GM19467 (cell line): Measurements from ENCODE around the gene MAP6D1.

ENCODE experiments used
- ATAC-seq: cut with Tn5 transposase; IDR thresholded peaks from one replicate; pipeline ENCODE4 v1.9.1; 2021; ENCODE audit warnings: mild to moderate bottlenecking, moderate library complexity; ENCODE audit not compliant: unreplicated experiment

MAP6D1 gene

DNA sequence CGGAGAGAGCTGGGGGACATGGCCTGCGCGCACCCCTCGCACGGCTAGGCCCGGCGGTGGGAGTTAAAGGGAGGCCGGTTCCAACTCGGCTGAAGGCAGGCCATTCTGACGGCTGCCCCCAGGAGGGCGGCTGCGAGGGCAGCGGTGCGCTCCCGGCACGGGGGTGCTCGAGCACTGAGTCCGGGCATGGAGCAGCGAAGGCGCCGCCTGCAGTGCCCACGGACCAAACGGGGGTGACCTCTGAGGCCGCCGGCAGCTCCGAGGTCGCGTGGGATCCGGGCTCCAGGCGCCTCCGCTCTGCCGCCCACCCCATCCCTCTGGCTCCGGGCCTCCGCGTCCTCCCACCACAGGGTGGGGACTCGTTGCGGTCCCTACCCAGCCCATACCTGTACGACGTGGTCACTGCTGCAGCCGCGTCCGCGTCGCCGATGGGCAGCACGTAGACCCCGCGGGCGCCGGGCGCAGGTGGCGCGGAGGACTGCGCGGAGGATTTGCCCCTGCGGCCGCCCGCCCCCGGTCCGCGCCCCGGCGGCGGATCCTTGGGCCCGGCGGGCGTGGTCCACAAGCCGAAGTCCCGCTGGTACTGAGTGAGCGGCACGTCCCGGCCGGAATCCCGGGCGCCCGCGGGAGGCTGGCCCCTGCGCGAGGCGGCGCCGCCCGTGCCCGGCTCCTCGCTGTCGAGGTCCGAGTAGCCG, 469 bp downstream of the MAP6D1 start:
- peak; percentile 9 for ATAC-seq

DNA sequence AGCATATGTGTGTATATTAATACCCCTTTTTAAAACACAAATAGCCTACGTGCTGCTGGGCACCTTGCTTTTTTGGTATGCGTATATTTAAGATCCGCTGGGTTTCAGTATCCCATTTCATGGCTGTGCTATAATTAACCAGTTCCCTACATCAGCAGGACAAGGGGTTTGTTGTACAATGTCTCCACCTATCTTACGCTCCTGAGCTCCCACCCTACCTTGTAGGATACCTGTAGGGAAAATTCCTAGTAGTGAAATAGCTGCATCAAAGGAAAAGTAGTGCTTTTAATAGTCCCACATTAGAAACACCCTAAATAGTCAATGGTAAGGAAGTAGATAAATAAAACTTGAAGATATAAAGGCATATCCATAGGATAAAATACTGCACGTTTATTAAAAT, 1.4 kb downstream of the MAP6D1 start:
- no peak for ATAC-seq

DNA sequence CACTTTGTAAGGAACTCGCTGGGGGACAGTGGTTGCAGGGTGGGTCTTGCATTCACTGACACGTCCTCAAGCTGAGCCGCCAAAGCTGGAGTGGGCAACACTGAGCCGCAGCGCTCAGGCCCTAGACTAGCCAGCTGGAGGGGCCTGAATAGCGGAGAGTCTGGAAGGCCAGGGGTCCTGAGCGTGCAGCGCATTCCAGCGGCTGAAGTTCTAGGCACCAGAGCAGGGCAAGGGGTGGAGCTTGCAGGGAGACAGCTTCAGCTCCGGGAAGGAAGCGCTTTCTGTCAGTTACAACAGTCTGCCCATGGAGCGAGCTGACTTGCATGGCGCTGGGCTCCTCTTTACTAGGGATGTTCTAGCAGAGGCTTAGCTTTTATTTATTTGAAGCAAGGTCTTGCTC, 2.7 kb downstream of the MAP6D1 start:
- ATAC-seq, result no peak

DNA sequence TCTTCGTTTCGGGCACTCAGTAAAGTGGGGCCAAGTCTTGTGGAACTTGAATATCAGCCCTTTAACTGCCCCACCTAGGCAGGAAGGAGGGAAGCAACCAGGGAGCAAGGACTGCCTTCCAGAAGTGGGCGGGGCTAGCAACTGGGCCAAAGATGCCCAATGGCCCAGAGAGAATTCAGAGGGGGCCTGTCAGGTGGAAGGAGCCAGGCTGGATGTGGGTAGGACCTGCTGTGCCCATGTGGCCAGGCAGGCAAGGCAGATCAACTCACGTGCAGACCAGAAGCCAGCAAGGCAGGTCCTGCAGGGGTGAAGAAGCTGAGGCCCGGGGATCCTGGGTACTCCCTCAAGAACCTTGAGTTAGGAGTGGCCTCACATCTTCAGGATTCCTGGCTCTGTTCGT, 5.5 kb downstream of the MAP6D1 start:
- no peak for ATAC-seq

DNA sequence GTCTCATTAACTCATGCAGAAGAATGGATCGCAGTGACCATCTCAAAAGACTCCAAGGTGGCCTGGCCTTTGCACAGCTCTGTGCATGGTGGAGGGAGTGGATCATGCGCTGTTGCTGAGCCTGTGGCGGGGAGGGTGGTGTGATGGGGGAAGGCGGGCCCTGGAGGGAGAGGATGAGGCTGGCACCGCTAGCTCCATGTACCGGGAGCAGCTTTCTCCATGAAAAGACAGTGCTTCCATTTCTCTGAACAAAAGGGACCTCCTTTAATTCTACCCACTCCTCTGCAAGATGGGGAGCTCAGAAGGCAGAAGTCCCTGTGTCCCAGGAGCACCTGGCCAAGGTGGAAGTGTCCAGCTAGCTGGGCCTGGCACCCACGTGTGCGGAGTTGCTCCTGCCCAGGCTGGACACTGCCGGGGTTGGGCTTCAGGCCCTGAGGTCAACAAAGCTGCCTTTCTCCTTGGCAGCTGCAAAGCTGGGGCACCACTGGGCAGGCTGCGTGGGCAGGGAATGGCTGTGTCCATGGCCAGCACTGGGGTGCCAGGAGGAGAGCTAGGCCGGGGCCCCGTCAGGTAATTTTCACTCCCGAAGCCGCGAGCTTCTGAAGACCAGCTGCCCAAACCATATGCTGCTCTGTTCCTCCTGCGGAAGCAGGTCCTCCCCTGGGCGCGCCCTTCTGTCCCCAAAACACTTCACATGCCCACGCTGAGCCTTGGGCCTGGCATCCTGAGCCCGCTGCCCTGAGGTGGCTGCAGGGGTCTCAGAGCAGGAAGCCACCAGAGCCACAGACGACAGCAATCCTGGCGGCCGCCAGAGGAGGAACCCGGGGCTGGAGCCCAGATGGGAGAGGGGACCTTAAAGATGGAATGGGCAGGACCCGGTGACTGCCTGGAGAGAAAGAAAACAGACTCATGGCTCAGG, 6.4 kb downstream of the MAP6D1 start:
- no peak for ATAC-seq

DNA sequence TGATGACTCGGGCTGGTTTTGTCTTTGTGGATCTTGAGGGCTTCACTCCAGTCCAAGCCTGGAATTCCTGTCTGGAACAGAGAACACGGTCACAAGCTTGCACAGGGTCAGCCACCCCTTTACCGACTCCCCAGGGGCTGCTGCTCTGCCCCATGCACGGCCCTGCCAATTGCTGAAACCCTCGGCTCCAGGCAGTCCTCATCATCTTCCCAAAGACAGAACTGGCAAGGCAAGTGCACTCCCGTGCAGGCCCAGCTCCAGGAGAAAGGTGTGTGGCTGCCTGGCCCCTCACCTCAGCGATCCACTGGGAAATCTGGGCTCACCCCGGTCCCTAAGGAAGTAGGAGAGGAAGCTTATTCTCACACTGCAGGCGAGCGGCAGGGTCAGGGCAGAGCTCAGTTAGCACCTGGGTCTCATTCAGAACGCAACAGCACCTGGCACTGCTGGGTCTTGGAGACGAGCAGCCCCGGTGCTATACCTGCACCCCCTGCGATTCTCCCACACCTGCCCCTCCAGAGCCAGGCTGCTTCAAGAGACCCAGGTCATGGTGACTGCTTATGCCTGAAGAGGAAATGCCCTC, 7.2 kb downstream of the MAP6D1 start:
- no peak for ATAC-seq

DNA sequence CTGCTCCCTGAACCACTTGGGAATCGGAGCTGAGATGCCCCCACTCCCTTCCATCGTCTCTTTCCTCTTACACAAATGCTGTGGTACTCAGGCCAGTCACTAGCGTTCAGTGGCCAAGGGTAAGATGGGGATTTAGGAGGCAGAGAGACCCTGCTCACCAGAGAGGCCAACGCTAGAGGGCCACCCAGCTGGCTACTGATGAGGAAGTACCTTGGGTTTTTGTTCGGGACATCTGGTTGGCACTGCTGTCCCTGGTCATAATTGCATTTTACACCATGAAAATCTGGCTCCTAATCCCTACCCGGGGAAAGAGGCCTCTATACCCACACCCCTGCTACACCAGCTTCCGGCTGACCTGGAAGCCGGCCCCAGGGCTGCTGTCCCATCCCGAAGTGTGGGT, 7.7 kb downstream of the MAP6D1 start:
- no peak for ATAC-seq

DNA sequence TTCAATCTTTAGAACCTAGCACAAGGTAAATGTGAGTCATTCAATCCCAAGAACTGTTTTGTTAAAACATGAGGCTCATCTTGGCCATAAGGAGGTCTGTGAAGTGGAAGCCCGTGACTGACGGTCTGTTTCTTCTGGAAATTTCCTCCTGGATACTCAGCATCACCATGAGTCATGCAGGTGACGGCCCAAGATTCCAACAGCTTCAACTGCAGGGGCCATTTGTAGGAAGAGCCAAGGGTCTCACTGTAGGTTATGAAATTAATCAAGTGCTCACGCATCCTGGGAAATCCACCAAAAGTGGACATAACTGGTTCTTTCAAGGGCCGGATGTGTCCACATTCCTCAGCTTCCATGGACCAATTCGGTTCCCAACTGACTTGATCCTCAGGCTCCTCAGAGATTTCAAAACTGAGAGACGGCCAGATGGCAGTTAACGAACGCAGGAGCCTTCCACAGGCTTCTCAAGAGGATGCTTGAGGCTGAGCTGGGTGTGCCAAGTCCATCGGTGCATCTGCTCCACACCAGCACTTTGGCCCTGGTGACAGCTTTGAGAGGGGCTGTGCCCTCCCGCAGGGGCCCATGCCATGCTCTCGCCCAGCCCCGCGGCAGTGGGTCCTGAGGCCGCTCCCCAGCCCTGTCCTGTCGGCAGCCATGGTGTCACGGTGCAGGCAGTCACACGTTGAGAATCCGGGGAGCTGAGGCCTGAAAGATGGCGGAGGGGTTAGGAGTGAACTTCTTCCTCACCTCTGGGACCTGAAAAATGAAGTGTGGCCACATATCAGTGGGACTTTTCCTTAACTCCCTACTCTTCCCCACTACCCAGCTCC, 8.5 kb downstream of the MAP6D1 start:
- no peak for ATAC-seq

DNA sequence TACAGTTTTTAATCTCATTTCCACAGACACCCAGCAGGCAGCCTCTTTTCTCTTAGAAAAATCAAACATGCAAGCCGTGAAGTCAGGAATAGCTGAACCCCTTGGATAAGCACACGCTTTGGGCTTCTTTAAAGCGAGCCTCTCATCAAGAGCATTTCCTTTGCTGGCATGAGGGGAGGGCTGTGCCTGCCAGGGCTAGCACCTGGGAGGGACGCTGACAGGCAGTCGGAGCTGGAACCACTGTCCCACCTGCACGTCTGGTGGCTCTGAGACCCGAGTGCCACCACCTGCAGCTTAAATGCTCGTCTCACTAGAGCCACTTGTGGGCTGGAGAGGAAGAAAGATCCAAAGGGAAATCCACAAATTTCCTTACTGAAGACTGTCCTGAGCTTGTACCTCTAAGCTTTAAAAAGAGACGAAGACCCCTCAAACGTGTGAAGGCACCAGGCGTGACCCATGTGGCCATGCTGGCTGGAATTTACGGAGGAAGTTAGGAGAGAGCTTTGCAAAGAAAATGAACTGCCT, 9.4 kb downstream of the MAP6D1 start:
- no peak for ATAC-seq

DNA sequence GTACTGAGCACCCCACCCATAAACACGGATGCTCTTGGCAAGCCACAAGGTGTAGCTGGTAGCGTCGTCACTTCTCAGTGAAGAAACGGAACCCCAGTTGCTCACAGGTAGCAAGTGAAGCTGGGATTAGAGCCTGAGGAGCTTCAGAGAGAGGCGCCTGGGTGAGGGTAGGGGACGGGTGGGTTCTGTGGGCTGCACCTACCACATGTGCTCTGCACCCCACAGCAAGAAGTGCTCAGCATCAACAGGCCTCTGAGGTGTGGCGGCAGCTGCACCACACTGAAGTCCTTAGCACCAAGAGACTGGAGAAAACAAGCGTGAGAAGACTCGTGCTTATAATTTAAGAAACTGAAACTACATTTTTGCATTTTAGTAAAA, 9.8 kb downstream of the MAP6D1 start:
- no peak for ATAC-seq

DNA sequence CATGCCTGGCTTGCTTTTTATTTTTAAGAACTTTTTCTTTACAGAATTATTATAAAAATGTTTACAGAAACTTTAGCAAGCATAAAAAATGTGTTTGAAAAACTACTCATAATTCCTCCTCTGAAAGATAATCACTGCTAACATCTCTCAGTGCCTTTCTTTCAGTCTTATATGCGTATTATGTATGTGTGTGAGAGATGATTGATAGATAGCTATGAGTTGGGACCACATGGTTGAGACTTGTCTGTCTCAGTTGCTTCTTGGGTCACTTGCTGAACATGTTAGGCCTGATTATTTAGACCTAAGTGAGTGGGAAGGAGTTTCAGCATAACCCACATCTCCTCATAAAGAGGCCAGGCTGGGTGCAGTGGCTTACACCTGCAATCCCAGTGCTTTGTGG, 11.1 kb downstream of the MAP6D1 start:
- ATAC-seq, result no peak

DNA sequence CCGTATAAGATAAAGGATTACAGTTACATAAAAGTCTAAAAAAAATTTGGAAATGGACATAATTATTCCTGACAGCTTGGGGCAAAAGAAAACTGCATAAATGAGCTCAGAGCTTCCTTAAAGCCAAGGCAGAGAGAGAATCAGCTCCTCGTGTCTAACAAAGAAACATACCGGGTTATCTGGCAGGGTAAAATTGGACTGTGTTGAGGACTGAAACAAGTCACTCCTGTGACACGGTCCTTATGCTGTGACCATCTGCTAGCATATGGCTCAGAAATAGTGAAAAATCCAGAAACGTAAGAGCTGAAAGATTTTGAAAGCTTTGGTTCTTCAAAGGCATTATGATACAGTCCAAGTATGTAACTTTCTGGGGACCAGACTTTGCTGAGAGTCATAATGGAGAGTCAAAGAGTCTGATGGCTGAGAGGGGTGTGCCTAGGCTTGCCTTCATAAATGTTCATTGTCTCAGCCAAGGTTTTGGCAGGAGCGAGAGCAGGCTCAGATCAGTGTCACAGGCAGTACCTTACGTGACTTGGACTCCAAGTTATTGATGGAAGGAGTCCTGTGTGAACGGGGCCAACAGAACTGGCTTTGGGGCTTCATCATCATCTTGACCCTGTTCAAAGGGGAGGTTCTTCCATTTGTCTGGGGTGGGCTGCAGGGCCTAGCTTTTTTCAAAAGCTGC, 12.5 kb downstream of the MAP6D1 start:
- no peak for ATAC-seq

DNA sequence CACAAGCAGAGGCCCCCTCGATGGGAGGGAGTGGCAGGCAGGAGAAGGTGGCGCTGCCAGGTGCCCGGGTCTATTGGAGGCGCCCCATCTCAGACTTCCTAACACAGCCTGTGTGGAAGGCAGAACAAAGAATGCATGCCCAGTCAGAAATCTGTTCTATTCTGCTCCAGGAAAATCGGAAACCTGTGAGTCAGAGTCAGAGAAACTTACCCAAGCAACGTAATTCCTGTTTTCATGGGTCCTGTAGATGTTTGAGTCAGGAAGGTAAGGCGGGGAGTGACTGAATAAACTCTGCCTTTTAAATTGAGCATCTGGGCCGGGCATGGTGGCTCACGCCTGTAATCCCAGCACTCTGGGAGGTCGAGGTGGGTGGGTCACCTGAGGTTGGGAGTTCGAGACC, 13.7 kb downstream of the MAP6D1 start:
- no peak for ATAC-seq

DNA sequence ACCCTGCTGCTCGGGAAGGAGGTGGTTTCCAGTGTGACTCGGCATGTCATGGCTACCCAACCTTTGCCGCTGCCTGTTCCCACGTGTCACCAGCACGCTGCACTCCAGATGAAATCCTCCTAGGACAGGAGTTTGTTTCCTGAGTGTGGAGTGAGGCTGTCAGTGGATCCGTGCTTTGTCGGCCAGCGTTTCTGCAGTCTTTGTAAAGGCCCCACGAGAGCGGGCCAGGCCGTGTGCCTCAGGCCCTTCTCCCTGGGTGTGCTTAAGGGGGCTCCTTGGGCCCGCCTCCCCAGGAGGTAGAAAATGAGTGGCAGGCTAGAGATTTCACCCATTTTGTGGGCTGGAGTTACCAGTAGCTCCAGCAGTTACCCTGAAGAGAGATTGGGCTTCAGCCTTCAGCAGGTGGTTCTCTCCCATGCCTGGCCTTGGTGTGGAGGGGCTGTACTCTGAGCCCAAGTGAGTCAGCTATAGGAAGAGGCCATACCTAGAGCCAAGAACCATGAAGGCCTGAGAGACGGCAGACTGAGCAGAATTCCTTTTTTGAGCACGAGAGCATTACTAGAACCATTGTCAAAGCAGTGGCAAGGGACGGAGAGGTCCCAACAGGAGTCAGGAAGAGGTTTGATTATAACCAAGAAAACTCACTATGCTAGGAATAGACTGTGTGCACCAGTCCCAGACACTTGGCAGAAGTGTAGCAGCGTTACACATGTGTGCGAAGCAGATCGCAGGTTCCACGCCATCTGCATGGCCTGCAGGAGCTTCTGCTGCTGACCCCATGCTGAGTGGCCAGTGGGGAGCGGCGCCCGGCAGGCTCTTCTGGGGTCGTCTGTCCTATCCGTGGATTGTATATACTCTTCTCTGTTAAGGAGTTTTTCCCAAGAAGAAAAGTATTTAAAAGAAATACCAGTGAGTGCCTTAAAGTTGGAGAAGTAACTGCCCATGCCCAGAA, 14.5 kb downstream of the MAP6D1 start:
- no peak for ATAC-seq

DNA sequence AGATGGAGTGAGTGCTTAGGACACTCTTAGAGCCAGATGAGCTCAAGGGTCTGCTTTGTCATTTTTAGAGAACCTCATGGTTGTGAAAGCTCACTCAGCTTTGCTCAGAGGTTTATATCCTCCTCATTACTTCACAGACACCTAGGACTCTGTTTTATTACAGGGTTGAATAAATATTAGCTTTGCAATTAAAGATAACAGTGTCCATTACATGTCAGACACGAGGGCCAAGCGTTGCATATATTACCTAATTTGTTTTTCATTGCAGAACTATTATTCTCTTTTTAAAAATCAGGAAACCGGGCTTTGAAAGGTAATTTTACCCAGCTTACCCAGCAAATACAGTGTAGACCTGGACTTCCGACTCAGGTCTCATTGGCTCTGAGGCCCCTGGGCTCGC, 16.1 kb downstream of the MAP6D1 start:
- ATAC-seq, result no peak

DNA sequence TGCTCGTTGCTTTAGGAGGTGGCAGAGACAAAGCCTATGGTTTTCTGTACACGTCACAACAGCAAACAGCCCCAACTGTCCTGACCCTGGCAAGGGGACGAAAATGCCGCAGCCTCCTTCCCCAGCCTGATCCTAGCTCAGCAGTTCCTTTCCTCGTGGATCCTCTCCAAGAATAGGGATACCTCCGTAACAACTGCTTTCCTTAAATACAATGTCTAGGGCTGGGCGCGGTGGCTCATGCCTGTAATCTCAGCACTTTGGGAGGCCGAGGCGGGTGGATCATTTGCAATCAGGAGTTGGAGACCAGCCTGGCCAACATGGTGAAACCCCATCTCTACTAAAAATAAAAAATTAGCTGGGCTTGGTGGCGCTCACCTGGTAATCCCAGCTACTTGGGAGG, 17.0 kb downstream of the MAP6D1 start:
- no peak for ATAC-seq

DNA sequence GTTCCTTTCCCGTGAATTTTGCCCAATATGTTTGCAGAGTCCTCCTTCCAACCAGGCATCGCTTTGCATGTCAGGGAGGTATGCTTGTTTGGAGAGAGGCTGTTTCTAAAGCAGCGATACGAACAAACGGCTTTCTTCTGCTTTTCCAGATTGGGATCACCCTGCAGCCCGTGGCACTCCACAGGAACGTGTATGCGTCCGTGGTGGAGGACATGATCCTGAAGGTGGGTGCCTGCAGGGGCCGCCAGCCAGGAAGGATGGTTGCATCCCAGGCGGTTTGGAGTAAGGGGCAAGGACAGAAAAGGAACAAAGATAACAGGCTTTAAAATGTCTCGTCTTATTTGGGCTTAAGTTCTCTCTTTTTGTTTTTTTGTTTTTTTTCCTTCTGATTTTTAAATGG, 17.5 kb downstream of the MAP6D1 start:
- ATAC-seq, result no peak

DNA sequence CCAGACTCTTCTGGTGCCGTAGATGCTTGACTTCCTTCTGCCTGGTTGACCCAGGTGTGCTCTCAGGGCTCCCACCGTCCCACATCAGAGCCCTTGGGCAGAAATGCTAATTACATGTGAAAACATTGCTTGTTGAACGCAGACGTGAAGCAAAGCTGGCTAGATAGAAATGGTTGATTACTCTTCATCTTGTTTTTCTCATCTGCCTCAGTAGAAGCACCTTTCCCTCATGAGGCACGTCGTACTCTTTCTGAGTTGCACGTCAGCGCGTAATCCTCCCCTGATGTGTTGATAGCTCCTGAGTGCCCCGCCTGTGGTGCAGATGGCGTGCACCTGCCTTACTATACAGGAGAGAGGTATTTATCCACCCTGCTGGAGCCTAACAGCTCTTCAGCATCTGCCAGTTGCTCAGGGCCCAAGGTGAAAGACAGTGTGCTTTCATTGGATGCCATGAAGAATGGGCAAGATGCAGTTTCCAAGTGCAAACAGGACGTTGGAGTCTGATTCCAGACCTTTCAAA, 18.1 kb downstream of the MAP6D1 start:
- ATAC-seq, result no peak

DNA sequence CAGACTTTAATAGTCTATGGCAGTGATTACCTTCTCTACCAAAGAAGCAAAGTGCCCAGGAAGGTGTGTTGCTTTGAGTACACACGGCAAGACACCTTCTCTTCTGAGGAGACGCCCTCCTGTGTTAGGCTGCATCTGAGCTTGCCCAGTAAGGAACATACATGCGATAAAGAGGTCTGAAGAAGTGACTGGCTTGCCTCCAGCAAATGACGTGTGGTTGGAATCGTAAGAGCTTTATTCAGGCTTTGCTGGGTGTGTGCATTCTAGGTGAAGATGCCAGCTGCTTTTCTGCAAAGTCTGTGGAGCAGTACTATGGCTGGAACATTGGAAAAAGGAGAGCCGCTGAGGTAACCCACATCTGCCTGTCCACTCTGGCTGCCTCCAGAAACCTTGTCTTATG, 22.4 kb downstream of the MAP6D1 start:
- no peak for ATAC-seq
